Suppressor macrophage treated with lipopolysaccharide for 4 hours (primary cell): ENCODE data around the gene PTPRN2.
"Not testable (repeated sequence)": the region's sequence is repeated elsewhere in the genome, so short reads cannot be mapped to it uniquely, and the experiment has no call there.

Experiments
- DNase-seq: peaks from one replicate; pipeline ENCODE4 v3.0.0-alpha.2; 2020

PTPRN2 gene

GRCh38 chr7:158358926-158359645, 228.5 kb downstream of the PTPRN2 start:
- no peak for DNase-seq

GRCh38 chr7:158357898-158358821, 229.5 kb downstream of the PTPRN2 start:
- DNase-seq: no peak

GRCh38 chr7:158357106-158357897, 230.3 kb downstream of the PTPRN2 start:
- DNase-seq: no peak

GRCh38 chr7:158356454-158356853, 231.2 kb downstream of the PTPRN2 start:
- DNase-seq: no peak

GRCh38 chr7:158355456-158356065, 232.1 kb downstream of the PTPRN2 start:
- no peak for DNase-seq

- DNase-seq: no peak
Observed at GRCh38 chr7:158354861-158355260, 232.8 kb downstream of the PTPRN2 start.

- peak; percentile 35 for DNase-seq
Observed at GRCh38 chr7:158353606-158354570, 233.7 kb downstream of the PTPRN2 start.

- DNase-seq: not testable (repeated sequence)
Observed at GRCh38 chr7:158351899-158352729, 235.5 kb downstream of the PTPRN2 start.

- no peak for DNase-seq
Observed at GRCh38 chr7:158351481-158351880, 236.1 kb downstream of the PTPRN2 start.

GRCh38 chr7:158351051-158351450, 236.6 kb downstream of the PTPRN2 start:
- no peak for DNase-seq

- DNase-seq: no peak
Observed at GRCh38 chr7:158350166-158350900, 237.3 kb downstream of the PTPRN2 start.

- DNase-seq: no peak
Observed at GRCh38 chr7:158348446-158348845, 239.2 kb downstream of the PTPRN2 start.

- not testable (repeated sequence) for DNase-seq
Observed at GRCh38 chr7:158348039-158348438, 239.6 kb downstream of the PTPRN2 start.

- DNase-seq: no peak
Observed at GRCh38 chr7:158345731-158346130, 241.9 kb downstream of the PTPRN2 start.

- no peak for DNase-seq
Observed at GRCh38 chr7:158344706-158345300, 242.8 kb downstream of the PTPRN2 start.

GRCh38 chr7:158343936-158344455, 243.6 kb downstream of the PTPRN2 start:
- no peak for DNase-seq

- DNase-seq: no peak
Observed at GRCh38 chr7:158343526-158343925, 244.1 kb downstream of the PTPRN2 start.

GRCh38 chr7:158341097-158341496, 246.5 kb downstream of the PTPRN2 start:
- DNase-seq: not testable (repeated sequence)

GRCh38 chr7:158336952-158337351, 250.7 kb downstream of the PTPRN2 start:
- not testable (repeated sequence) for DNase-seq
